MM.1S (cell line): Measurements from ENCODE around the gene ACER3.

Experiments used
- DNase-seq: peaks from one replicate; pipeline ENCODE4 v3.0.0-alpha.2; 2015
- H2AFZ ChIP-seq: fragments of 300-600 bp; sonication (generic); 2 replicates; pipeline ENCODE4 v1.6.0; 2016; ENCODE audit warnings: antibody characterized with exemption, low read length
- H3F3A ChIP-seq: fragments of 300-600 bp; sonication (generic); 2 replicates; pipeline ENCODE4 v1.6.1; 2016; ENCODE audit warnings: mild to moderate bottlenecking, antibody characterized with exemption, low read length, moderate library complexity, mixed read lengths; ENCODE audit not compliant: insufficient read depth
- H3K27ac ChIP-seq: fragments of 300-600 bp; sonication (generic); 2 replicates; pipeline ENCODE4 v1.5.1; 2016; ENCODE audit warnings: mild to moderate bottlenecking, low read length
- H3K27me3 ChIP-seq: fragments of 300-600 bp; sonication (generic); replicated peaks from 2 replicates; pipeline ENCODE4 v1.6.0; 2016; ENCODE audit warnings: low read length; ENCODE audit not compliant: insufficient read depth
- H3K36me3 ChIP-seq: fragments of 300-600 bp; sonication (generic); replicated peaks from 2 replicates; pipeline ENCODE4 v1.6.1; 2016; ENCODE audit warnings: mild to moderate bottlenecking, low read length, mixed read lengths; ENCODE audit not compliant: insufficient read depth
- H3K4me1 ChIP-seq: fragments of 300-600 bp; sonication (generic); 2 replicates; pipeline ENCODE4 v1.6.1; 2016; ENCODE audit warnings: low read length, mixed read lengths
- H3K4me2 ChIP-seq: fragments of 300-600 bp; sonication (generic); 2 replicates; pipeline ENCODE4 v1.6.0; 2016; ENCODE audit warnings: low read depth, low read length
- H3K4me3 ChIP-seq: fragments of 300-600 bp; sonication (generic); 2 replicates; pipeline ENCODE4 v1.5.1; 2016; ENCODE audit warnings: low read length, mixed read lengths
- H3K79me2 ChIP-seq: fragments of 300-600 bp; sonication (generic); 2 replicates; pipeline ENCODE4 v1.6.1; 2016; ENCODE audit warnings: mixed run types, low read length, mixed read lengths
- H3K9ac ChIP-seq: fragments of 300-600 bp; sonication (generic); 2 replicates; pipeline ENCODE4 v1.6.1; 2016; ENCODE audit warnings: low read length, mixed read lengths
- H3K9me2 ChIP-seq: fragments of 300-600 bp; sonication (generic); replicated peaks from 2 replicates; pipeline ENCODE4 v1.6.1; 2016; ENCODE audit warnings: mild to moderate bottlenecking, low read length, mixed read lengths; ENCODE audit not compliant: insufficient read depth
- H3K9me3 ChIP-seq: fragments of 300-600 bp; sonication (generic); replicated peaks from 2 replicates; pipeline ENCODE4 v1.6.1; 2016; ENCODE audit warnings: mild to moderate bottlenecking, low read length, mixed read lengths; ENCODE audit not compliant: insufficient read depth
- H4K20me1 ChIP-seq: fragments of 300-600 bp; sonication (generic); 2 replicates; pipeline ENCODE4 v1.6.1; 2016; ENCODE audit warnings: mild to moderate bottlenecking, low read length, moderate library complexity, mixed read lengths; ENCODE audit not compliant: insufficient read depth
- EZH2 ChIP-seq: fragments of 300-600 bp; sonication (generic); optimal IDR thresholded peaks from 2 replicates; pipeline ENCODE3; 2017; ENCODE audit warnings: low read depth, mild to moderate bottlenecking, antibody characterized with exemption, low read length, mixed read lengths
- EZH2phosphoT487 ChIP-seq: fragments of 300-600 bp; sonication (generic); IDR thresholded peaks from 2 replicates; pipeline ENCODE4 v1.6.1; 2018; ENCODE audit warnings: antibody characterized with exemption, low read length
- TF ChIP-seq, protein P1 (sequence below): fragments of 300-600 bp; sonication (generic); IDR thresholded peaks from 2 replicates; pipeline ENCODE4 v1.5.1; 2016; ENCODE audit warnings: antibody characterized with exemption, low read length, mixed read lengths

The ACER3 gene

DNA sequence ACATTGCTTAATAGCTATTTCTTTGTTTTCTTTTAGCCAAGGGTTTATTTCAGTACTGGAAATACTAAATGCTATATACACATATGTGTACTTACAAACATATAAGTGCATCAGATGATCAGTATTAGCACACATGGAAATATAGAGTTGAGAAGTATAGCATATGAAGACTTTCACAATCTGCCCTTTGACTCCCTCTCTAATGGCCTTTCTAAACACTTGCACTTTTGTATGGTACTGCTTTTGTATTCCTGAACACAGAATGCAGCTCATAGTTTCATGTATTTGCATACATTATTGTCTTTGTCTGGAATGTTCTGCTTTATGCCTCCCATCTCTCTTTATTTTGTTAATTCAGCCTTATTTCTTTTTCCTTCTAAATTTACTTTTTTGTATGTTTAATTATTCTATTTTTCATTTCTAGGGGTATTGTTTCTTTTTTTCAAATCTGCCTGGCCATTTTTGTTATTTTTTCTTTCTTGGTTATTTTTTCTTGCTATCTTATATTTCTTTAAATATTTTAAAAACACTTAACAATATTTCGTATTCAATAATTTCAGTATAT, 28.8 kb downstream of the ACER3 start:
- H3K4me3 ChIP-seq, result no peak overlapping the region
- no peaks in the 10 kb centered on the region for H3K9me2 ChIP-seq
- no peak overlapping the region for H3K27ac ChIP-seq
- H3K9me3 ChIP-seq, result no peaks in the 10 kb centered on the region
- H3K9ac ChIP-seq, result no peak overlapping the region
- H3K27me3 ChIP-seq, result no peaks in the 10 kb centered on the region
- TF ChIP-seq EZH2phosphoT487 (no peak), EZH2 (no peak)
- TF ChIP-seq, protein P1, sequence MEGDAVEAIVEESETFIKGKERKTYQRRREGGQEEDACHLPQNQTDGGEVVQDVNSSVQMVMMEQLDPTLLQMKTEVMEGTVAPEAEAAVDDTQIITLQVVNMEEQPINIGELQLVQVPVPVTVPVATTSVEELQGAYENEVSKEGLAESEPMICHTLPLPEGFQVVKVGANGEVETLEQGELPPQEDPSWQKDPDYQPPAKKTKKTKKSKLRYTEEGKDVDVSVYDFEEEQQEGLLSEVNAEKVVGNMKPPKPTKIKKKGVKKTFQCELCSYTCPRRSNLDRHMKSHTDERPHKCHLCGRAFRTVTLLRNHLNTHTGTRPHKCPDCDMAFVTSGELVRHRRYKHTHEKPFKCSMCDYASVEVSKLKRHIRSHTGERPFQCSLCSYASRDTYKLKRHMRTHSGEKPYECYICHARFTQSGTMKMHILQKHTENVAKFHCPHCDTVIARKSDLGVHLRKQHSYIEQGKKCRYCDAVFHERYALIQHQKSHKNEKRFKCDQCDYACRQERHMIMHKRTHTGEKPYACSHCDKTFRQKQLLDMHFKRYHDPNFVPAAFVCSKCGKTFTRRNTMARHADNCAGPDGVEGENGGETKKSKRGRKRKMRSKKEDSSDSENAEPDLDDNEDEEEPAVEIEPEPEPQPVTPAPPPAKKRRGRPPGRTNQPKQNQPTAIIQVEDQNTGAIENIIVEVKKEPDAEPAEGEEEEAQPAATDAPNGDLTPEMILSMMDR, result no peak
- H4K20me1 ChIP-seq, result no peaks in the 10 kb centered on the region
- H3F3A ChIP-seq, result no peaks in the 10 kb centered on the region
- 0 out of 2 replicates have a peak, but pooled peaks cover 3% of the 10 kb centered on the region for H3K4me1 ChIP-seq
- H3K79me2 ChIP-seq, result no peaks in the 10 kb centered on the region
- H3K4me2 ChIP-seq, result no peak overlapping the region
- no peak overlapping the region for H2AFZ ChIP-seq
- no peak for DNase-seq
- no peaks in the 10 kb centered on the region for H3K36me3 ChIP-seq

DNA sequence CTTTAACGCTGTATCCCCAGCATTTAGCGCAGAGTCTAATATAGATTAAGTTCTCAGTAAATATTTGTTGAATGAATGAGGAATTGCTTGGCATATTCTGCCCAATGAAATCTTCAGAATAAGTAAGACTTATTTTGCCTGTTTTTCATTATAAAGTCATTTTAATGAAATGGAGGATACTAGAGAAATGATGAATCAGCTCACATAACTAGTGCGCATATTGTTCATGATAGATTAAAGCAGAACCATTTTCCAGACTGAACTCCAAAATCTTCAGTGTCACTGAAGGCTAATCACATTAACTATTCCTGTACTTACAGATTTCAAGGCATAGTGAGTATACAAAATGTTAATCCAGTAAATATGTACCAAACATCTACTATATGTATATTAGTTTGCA, 29.6 kb downstream of the ACER3 start:
- no peaks in the 10 kb centered on the region for H3K9me2 ChIP-seq
- no peaks in the 10 kb centered on the region for H3F3A ChIP-seq
- no peaks in the 10 kb centered on the region for H3K9me3 ChIP-seq
- DNase-seq, result no peak
- 0 out of 2 replicates have a peak, but pooled peaks cover 3% of the 10 kb centered on the region for H3K4me1 ChIP-seq
- H3K27ac ChIP-seq, result no peak overlapping the region
- H3K36me3 ChIP-seq, result no peaks in the 10 kb centered on the region
- H4K20me1 ChIP-seq, result no peaks in the 10 kb centered on the region
- H3K9ac ChIP-seq, result no peak overlapping the region
- no peaks in the 10 kb centered on the region for H3K79me2 ChIP-seq
- no peak overlapping the region for H3K4me3 ChIP-seq
- no peaks in the 10 kb centered on the region for H3K27me3 ChIP-seq
- TF ChIP-seq EZH2phosphoT487, result no peak
- TF ChIP-seq EZH2, result no peak
- TF ChIP-seq, protein P1, result no peak
- no peak overlapping the region for H3K4me2 ChIP-seq
- no peak overlapping the region for H2AFZ ChIP-seq

DNA sequence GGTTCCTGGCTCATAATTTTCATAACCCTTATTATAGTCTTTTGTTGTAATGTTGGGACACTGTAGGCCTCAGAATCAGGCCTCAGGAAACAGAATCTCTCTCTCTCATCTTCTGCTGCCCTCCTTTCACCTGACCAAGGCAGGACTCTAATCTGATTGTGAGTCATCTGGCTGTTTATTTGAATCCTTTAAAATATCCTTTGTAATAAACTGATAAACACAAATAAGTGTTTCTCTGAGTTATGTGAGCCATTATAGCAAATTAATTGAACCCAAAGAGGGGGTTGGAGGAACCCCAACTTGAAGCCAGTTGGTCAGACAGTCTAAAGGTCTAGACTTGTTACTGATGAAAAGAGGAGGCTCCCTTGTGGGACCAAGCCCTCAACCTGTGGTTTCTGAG, 30.6 kb downstream of the ACER3 start:
- 0 out of 2 replicates have a peak, but pooled peaks cover 3% of the 10 kb centered on the region for H3K4me1 ChIP-seq
- H3K27me3 ChIP-seq, result no peaks in the 10 kb centered on the region
- no peaks in the 10 kb centered on the region for H3K9me2 ChIP-seq
- H3K4me3 ChIP-seq, result no peak overlapping the region
- no peak overlapping the region for H3K9ac ChIP-seq
- TF ChIP-seq EZH2 (no peak), EZH2phosphoT487 (no peak)
- TF ChIP-seq, protein P1, result no peak
- DNase-seq, result no peak
- H3K9me3 ChIP-seq, result no peaks in the 10 kb centered on the region
- no peaks in the 10 kb centered on the region for H3K79me2 ChIP-seq
- H3K27ac ChIP-seq, result no peak overlapping the region
- H3F3A ChIP-seq, result no peaks in the 10 kb centered on the region
- H3K36me3 ChIP-seq, result no peaks in the 10 kb centered on the region
- H4K20me1 ChIP-seq, result no peaks in the 10 kb centered on the region
- no peak overlapping the region for H2AFZ ChIP-seq
- H3K4me2 ChIP-seq, result no peak overlapping the region
